GM18508 (cell line): Measurements from ENCODE around the gene MGAT4B.

Experiments used
- ATAC-seq: cut with Tn5 transposase; IDR thresholded peaks from one replicate; pipeline ENCODE4 v1.9.1; 2021; ENCODE audit warnings: moderate number of reproducible peaks; ENCODE audit not compliant: insufficient read depth, unreplicated experiment

MGAT4B gene

DNA sequence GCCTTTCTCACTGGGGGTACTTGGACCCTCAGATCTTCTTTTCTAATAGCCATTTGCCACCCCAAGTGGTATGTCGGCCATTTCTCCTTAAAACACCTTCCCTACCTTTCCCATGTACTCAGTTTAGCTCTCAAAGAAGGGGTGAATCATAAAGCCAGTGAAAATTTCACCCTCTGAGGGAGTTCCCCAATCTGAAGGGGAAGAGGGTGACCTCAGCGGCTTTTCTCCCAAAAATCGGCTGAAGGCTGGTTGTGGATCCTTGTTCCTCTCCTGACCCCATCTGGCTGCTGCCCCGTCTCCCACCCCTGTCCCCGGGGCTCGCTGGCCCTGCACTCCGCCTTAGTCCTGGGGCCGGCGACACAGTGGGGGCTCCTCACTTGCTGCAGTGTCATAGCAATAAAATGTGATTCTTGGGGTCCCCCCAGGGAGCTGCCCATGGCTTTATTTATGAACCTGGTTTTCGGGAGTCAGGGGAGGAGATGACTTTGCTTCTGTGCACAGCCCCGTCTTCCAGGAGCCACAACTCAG, 30.2 kb downstream of the MGAT4B start:
- ATAC-seq = no peak

- no peak for ATAC-seq
Observed at GRCh38 chr5:179774442-179774841, 32.2 kb downstream of the MGAT4B start.

DNA sequence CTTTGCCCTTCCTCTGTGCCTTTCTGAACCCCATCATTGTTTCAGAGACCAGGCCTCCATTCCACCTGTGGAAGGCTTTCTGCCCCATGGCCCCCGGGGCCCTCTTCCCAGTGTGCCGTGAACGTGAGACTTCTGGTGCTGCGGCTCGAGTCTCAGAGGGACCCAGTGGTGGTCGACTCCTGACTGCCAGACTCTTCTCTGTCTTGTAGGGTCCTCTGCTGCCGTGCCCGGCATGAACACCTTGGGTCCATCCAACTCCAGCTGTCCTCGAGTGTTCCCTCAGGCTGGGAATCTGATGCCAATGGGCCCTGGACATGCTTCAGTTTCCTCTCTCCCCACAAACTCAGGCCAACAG, 33.0 kb downstream of the MGAT4B start:
- ATAC-seq = no peak

DNA sequence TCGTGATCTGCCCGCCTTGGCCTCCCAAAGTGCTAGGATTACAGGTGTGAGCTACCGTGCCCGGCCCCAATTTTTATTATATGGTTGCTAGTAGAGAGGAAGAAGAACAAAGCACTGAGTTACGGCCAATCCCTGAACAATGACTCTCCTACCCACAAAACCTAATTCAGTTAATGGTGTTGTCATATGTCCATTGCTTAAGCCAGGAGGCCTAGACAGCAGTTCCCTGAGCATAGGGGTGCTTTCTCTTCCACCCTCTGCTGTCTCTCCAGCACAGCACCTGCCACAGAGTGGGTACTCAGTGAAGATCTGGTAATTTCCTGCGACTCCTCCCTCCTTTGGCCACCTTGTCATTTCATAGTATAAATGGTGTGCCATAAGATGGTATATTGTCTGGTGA, 34.3 kb downstream of the MGAT4B start:
- ATAC-seq = no peak

DNA sequence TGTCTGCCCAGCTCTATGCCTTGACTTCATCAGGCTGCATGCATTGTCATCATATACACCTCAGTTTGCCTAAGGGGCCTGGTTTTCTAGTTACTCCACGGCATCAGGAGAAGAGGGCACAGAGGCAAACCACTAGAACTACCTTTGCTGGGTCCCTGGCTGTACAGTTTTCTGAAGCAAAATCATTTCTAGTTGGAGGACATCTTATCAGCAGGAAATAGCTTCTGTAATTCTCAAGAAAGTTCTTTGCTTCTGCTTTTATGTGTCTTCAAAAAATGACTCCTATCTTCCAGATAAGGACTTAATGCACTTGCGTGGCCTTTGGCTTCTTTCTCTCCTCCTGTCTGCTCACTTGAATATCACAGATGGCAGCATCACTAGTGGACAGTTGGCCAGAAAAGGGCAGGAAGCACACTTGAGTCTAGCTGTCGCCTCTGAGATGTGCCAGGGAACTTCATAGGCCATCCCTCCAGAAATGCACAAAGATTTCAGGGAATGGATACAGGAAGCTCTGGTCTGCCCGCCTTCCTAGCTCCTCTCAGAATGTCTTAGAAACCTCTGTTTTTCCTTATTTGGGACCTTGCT, 35.3 kb downstream of the MGAT4B start:
- no peak for ATAC-seq

DNA sequence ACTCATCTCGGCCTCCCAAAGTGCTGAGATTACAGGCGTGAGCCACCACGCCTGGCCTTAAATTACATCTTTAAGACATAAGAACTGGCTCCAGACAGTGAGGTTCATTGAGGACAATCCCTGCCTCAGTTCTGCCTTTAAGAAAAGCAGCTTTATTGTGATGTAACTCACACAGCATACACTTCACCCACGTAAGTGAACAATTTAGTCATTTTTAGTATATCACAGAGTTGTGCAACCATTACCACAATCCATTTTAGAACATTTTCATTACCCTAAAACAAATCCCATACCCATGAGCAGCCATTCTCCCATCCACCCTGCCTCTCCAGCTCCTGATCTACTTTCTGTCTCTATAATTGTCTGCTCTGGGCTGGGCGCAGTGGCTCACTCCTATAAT, 36.9 kb downstream of the MGAT4B start:
- no peak for ATAC-seq

- no peak for ATAC-seq
Observed at GRCh38 chr5:179769271-179769670, 37.4 kb downstream of the MGAT4B start.

GRCh38 chr5:179768326-179769085, 38.2 kb downstream of the MGAT4B start:
- no peak for ATAC-seq

DNA sequence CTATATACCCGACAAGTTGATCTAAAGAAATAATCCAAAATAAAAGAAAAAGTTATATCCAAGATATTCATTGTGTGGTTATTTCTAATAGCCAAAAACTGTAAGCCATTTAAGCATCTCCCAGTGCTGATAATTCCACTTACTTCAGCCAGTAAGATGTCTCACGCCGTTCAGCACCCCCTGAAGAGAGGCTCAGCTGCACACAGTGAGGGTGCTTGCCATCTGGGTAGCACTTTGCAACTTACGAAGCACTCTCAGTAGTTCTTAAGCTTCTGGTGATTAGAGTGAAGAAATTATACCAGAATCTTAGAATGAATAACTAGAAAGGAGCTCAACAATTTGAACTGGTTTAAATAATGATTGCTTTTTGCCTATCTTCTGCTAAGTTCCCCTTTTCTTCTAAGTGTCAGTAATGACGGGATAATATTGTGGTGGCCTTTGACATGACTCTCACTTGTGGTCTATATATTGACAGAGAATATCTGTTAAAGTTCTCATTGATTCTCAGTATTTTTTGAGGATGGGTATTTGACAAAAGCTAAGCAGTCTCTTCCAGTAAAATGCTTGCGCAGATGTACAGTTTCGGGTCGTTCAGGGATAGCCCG, 39.1 kb downstream of the MGAT4B start:
- ATAC-seq = no peak

DNA sequence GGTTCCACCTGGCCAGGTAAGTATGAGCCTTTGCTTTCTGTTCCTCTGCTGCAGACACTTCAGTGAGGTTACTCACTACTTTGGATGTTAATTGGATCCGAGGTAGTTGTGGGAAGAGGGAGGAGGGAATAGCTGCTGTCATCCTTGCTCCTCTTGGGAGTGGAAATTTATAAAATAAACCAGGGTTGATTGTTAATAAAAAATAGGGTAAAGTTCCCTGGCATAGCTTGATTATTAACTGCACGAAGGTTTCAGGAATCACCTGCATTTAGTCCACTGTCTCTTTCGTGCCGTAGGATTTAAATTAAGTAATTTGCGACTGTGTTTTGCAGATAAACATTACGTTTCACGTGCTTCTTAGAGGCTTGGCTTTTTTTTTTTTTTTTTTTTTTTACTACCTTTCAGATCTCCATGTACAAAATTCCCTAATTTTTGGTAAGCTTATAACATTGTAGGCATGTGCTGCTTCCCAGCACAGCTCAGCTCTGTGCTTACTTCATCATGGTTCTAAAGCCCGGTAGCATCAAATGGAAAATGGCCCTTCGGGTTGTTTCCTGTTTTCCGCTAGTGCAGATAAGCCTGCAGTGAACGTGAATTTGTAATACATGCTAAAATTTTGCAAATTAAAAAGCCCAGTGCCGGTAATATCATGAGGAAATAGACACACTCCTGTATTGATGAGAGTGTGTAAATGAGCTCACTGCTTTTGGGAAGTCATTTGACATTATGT, 39.8 kb downstream of the MGAT4B start:
- no peak for ATAC-seq

- no peak for ATAC-seq
Observed at GRCh38 chr5:179766021-179766725, 40.5 kb downstream of the MGAT4B start.

DNA sequence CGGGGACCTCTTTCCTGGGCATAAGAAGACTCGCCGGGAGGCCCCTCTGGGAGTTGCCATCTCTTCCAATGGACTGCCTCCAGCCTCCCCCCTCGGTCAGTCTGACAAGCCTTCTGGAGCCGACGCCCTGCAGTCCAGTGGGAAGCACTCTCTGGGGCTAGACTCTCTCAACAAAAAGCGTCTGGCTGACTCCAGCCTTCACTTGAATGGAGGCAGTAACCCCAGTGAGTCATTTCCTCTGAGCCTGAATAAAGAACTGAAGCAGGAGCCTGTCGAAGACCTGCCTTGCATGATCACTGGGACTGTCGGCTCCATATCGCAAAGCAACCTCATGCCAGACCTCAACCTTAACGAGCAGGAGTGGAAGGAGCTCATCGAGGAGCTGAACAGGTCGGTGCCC, 41.3 kb downstream of the MGAT4B start:
- ATAC-seq = no peak

GRCh38 chr5:179764056-179764455, 42.6 kb downstream of the MGAT4B start:
- ATAC-seq = no peak

DNA sequence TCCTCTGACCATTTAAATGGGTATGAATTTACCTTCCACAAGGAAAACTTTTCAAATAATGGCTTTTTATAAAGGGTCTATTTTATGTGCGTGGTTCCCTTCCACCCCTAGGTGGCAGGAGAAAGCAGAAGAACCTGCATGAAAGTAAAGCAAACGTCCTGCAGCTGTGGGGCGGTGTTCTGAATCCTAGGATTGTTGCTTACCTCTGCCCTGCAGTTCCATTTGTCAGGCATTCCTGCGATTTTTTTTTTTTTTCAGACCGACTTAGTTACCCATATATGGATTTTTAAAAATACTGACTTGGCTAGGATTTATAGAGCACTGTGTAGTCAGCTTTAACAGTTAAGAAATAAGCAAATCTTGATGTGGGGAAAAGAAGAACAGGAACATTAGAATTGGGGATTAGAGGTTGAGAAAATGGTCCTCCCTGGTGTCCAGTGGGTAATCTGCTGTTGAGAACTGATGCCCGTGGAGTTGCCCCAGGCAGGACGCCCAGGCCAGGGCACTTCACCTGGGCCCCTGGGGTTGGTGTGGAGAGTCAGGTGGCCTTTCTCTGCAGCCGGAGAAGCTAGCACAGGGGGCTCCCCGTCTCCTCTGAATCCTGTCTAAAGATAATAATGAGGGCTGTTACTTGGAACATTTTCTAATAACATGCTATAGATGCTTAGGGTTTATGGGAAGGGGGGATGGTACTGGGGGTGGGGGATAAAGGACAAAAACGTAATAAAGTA, 43.3 kb downstream of the MGAT4B start:
- no peak for ATAC-seq

DNA sequence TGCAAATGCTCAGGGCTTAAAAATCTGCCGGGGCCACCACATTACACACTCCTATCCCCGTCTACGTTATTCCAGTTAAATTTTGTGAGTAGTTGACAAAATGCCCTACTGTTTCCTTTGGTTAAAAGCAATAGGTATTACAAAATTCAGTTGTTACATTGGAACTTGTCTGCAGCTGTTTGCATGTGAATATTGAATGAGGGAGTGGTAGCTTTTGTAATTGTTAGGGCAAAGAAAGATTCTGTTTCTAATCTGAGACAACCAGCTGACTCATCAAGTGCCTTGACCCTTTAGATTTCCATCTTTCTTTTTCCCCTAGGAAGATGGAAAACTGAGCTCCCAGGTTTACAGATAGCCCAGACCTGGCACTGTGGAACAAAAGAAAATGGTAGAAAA, 43.9 kb downstream of the MGAT4B start:
- ATAC-seq = no peak

GRCh38 chr5:179762079-179762780, 44.4 kb downstream of the MGAT4B start:
- no peak for ATAC-seq

- peak; percentile 47 for ATAC-seq
Observed at GRCh38 chr5:179759581-179760551, 46.8 kb downstream of the MGAT4B start.

DNA sequence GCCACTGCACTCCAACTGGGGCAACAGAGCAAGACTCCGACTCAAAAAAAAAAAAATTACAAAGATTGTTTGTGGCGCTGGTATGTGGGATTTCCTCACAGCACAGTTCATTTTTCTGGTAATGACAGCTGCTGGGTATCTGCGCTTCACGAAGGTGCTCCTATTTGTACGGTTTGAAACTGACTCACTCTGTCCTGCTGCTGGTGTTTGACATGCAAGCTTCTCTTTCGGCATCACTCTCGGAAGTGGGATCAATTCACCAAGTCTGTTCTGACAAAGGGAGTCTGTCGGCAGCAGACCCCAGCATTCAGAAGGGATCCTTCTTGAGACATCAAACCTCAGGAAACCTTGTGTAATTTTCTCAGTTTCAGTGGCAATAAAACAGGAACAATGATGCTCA, 47.7 kb downstream of the MGAT4B start:
- no peak for ATAC-seq
